ENCODE results near the gene ZNF469.

- TF ChIP-seq CTCF (conservative IDR thresholded peaks at IDR 0.05 in 1 of 2, IDR thresholded peaks at IDR 0.05 in 1 of 2; ENCODE audit: extremely low read depth in 1 of 2, insufficient read depth in 1 of 2, low read depth in 1 of 2, low read length in 2 of 2) (no peak), EZH2 (IDR thresholded peaks at IDR 0.05; ENCODE audit: borderline replicate concordance, low read length) (no peak)
Observed at GRCh38 chr16:88382491-88383400, at the start of gene ZNF469.

Data from mammary epithelial cell (primary cell).